Measurements from ENCODE around the gene ACLY. TPM values are rescaled to one million over a fixed set of nuclear protein-coding genes. Genes with fewer than 3 reads are reported as not detected.
A peak's percentile ranks its signal among the peaks of the same experiment; 100 is the strongest.

ACLY gene
- total RNA-seq, 2 donors from 2014 or later = 135 to 145 TPM

DNA sequence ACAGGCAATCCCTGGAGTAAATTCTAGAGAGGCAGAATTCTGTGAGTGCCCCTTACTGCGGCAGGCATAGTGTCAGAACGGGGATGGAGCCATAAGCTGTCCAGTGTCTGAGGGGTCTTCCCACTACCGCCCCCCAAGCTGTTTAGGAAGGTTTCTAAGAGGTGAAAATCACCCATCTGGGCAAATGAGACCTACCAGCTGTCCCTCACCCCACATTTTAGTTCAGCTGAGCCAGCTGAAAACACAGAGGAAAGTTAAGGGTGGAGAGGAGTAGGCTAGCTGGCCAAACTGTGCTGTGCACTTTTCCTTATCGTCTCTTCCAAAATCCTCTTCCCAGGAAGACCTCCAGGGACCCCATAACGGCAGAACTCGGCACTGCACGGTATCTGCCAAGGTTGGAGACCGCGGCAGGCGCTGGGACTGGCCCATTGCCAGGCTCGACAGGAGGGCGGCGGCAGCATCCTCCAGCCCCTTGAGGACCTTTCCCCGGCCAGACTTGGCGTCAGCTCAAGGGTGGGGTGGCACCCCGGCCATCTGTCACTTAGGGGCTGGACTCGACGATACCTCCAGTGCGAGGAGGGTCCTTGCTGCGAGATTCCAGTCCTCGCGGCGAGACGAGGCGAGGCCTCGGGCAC lies 955 bp downstream of the ACLY start:
- H3K4me1 ChIP-seq = peaks cover 14% of the 10 kb centered on the region
- H3K27me3 ChIP-seq = no peaks in the 10 kb centered on the region
- intact Hi-C loops (cut with DNase I) = no loop called here
- peaks cover 4% of the 10 kb centered on the region for H3K36me3 ChIP-seq
- peak; percentile 78 for DNase-seq
- H3K4me3 ChIP-seq = peak overlapping the region; percentile 96
- peak overlapping the region; percentile 90 for H3K27ac ChIP-seq
- TF ChIP-seq CTCF (IDR thresholded peaks at IDR 0.05) = no peak
- no peaks in the 10 kb centered on the region for H3K9me3 ChIP-seq
- peak overlapping the region; percentile 94 to 97 for H3K9ac ChIP-seq (ENCODE audit: low read depth in 2 of 2, low read length in 2 of 2)

- peak overlapping the region; percentile 94 to 97 for H3K9ac ChIP-seq (ENCODE audit: low read depth in 2 of 2, low read length in 2 of 2)
- no peaks in the 10 kb centered on the region for H3K9me3 ChIP-seq
- DNase-seq = peak; percentile 29
- peaks cover 10% of the 10 kb centered on the region for H3K36me3 ChIP-seq
- no peaks in the 10 kb centered on the region for H3K27me3 ChIP-seq
- H3K4me3 ChIP-seq = no peak overlapping the region
- no peak for TF ChIP-seq CTCF (IDR thresholded peaks at IDR 0.05)
- intact Hi-C loops (cut with DNase I) = no loop called here
- peaks cover 14% of the 10 kb centered on the region for H3K4me1 ChIP-seq
- no peak overlapping the region for H3K27ac ChIP-seq
Measured at GRCh38 chr17:41917192-41917591, 1.6 kb downstream of the ACLY start.

GRCh38 chr17:41915566-41915965 lies 3.2 kb downstream of the ACLY start:
- intact Hi-C loops (cut with DNase I) = no loop called here
- H3K4me1 ChIP-seq = peaks cover 14% of the 10 kb centered on the region
- H3K27me3 ChIP-seq = no peaks in the 10 kb centered on the region
- no peak for TF ChIP-seq CTCF (IDR thresholded peaks at IDR 0.05)
- H3K36me3 ChIP-seq = peaks cover 21% of the 10 kb centered on the region
- H3K9ac ChIP-seq (ENCODE audit: low read depth in 2 of 2, low read length in 2 of 2) = no peak overlapping the region
- DNase-seq = no peak
- H3K4me3 ChIP-seq = no peak overlapping the region
- H3K9me3 ChIP-seq = no peaks in the 10 kb centered on the region
- H3K27ac ChIP-seq = no peak overlapping the region

GRCh38 chr17:41915020-41915419 lies 3.7 kb downstream of the ACLY start:
- H3K9ac ChIP-seq (ENCODE audit: low read depth in 2 of 2, low read length in 2 of 2) = no peak overlapping the region
- no peaks in the 10 kb centered on the region for H3K27me3 ChIP-seq
- no peak overlapping the region for H3K27ac ChIP-seq
- intact Hi-C loops (cut with DNase I) = no loop called here
- no peak for DNase-seq
- H3K9me3 ChIP-seq = no peaks in the 10 kb centered on the region
- peaks cover 24% of the 10 kb centered on the region for H3K36me3 ChIP-seq
- H3K4me1 ChIP-seq = peaks cover 14% of the 10 kb centered on the region
- no peak for TF ChIP-seq CTCF (IDR thresholded peaks at IDR 0.05)
- no peak overlapping the region for H3K4me3 ChIP-seq

DNA sequence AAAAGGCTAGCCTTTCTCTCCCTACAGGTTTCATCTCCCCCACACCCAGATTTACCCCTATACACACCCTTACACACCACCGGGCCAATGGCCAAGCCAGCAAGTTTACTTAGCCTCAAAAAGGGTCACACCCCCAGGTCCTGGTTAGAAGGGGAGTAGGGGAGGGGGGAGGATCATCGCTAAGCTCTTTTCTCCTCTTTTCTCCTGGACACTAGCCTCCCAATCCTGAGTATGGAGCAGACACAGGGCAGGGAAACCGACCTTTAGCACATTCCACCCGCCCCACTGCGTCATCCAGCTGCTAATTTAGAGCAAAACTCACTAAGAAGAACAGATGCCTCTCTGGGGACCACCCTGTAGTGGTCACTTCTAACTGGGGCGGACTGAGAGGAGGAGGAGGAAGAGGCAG lies 4.4 kb downstream of the ACLY start:
- Histone ChIP-seq H3K9ac (ENCODE audit: low read depth in 2 of 2, low read length in 2 of 2) (no peak overlapping the region), H3K36me3 (peaks cover 29% of the 10 kb centered on the region), H3K4me3 (no peak overlapping the region), H3K9me3 (no peaks in the 10 kb centered on the region), H3K27me3 (no peaks in the 10 kb centered on the region), H3K27ac (no peak overlapping the region), H3K4me1 (peaks cover 9% of the 10 kb centered on the region)
- intact Hi-C loops (cut with DNase I) = no loop called here
- no peak for TF ChIP-seq CTCF (IDR thresholded peaks at IDR 0.05)
- DNase-seq = no peak
